ENCODE data around the gene CLSTN1. TPM values are rescaled to one million over a fixed set of nuclear protein-coding genes. Genes with fewer than 3 reads are reported as not detected.

CLSTN1 gene
- total RNA-seq, 1 donor from 2014 or later = 72.3 TPM

GRCh38 chr1:9870572-9870971, 46.8 kb upstream of the CLSTN1 start:
- no peak for DNase-seq
- intact Hi-C loops (cut with DNase I) = no loop called here
- peaks cover 55% of the 10 kb centered on the region for H3K36me3 ChIP-seq
- no peak overlapping the region for H3K4me3 ChIP-seq
- no peak overlapping the region for H3K27ac ChIP-seq
- H3K9me3 ChIP-seq = no peaks in the 10 kb centered on the region
- TF ChIP-seq CTCF (IDR thresholded peaks at IDR 0.05) = no peak
- no peaks in the 10 kb centered on the region for H3K27me3 ChIP-seq (ENCODE audit: low read depth)
- ATAC-seq = no peak
- H3K4me1 ChIP-seq = peaks cover 11% of the 10 kb centered on the region

GRCh38 chr1:9869831-9870251, 46.1 kb upstream of the CLSTN1 start:
- Histone ChIP-seq H3K36me3 (peaks cover 56% of the 10 kb centered on the region), H3K9me3 (no peaks in the 10 kb centered on the region), H3K27ac (no peak overlapping the region), H3K27me3 (ENCODE audit: low read depth) (no peaks in the 10 kb centered on the region), H3K4me3 (no peak overlapping the region), H3K4me1 (peaks cover 4% of the 10 kb centered on the region)
- ATAC-seq = no peak
- intact Hi-C loops (cut with DNase I) = loop anchor here (5.0 kb wide), 1 partner anchor 88 kb away; no protein-coding TSS in a partner anchor
- TF ChIP-seq CTCF (IDR thresholded peaks at IDR 0.05) = no peak
- DNase-seq = no peak

GRCh38 chr1:9868244-9868590, 44.5 kb upstream of the CLSTN1 start:
- H3K4me1 ChIP-seq = no peaks in the 10 kb centered on the region
- peaks cover 68% of the 10 kb centered on the region for H3K36me3 ChIP-seq
- no peak for DNase-seq
- ATAC-seq = no peak
- no peak overlapping the region for H3K4me3 ChIP-seq
- no peaks in the 10 kb centered on the region for H3K9me3 ChIP-seq
- no peak for TF ChIP-seq CTCF (IDR thresholded peaks at IDR 0.05)
- intact Hi-C loops (cut with DNase I) = loop anchor here (5.0 kb wide), 1 partner anchor 86 kb away; no protein-coding TSS in a partner anchor
- no peaks in the 10 kb centered on the region for H3K27me3 ChIP-seq (ENCODE audit: low read depth)
- H3K27ac ChIP-seq = no peak overlapping the region

GRCh38 chr1:9867408-9868243, 43.9 kb upstream of the CLSTN1 start:
- intact Hi-C loops (cut with DNase I) = loop anchor here (5.0 kb wide), 1 partner anchor 85 kb away; no protein-coding TSS in a partner anchor
- peak; percentile 87 for DNase-seq
- no peaks in the 10 kb centered on the region for H3K4me1 ChIP-seq
- no peaks in the 10 kb centered on the region for H3K27me3 ChIP-seq (ENCODE audit: low read depth)
- H3K27ac ChIP-seq = no peak overlapping the region
- TF ChIP-seq CTCF (IDR thresholded peaks at IDR 0.05) = peak; percentile 98
- H3K36me3 ChIP-seq = peaks cover 71% of the 10 kb centered on the region
- H3K9me3 ChIP-seq = no peaks in the 10 kb centered on the region
- no peak overlapping the region for H3K4me3 ChIP-seq
- ATAC-seq = peak; percentile 86 to 90

- ATAC-seq (peak in 1 of 2 donors; percentile 5), DNase-seq (no peak)
- H3K4me3 ChIP-seq = no peak overlapping the region
- TF ChIP-seq CTCF (IDR thresholded peaks at IDR 0.05) = no peak
- no peaks in the 10 kb centered on the region for H3K9me3 ChIP-seq
- H3K36me3 ChIP-seq = peaks cover 73% of the 10 kb centered on the region
- no peaks in the 10 kb centered on the region for H3K27me3 ChIP-seq (ENCODE audit: low read depth)
- intact Hi-C loops (cut with DNase I) = loop anchor here (5.0 kb wide), 1 partner anchor 85 kb away; no protein-coding TSS in a partner anchor
- H3K27ac ChIP-seq = no peak overlapping the region
- H3K4me1 ChIP-seq = no peaks in the 10 kb centered on the region
Measured at GRCh38 chr1:9866836-9867235, 43.1 kb upstream of the CLSTN1 start.

Data from lower lobe of right lung (tissue), 2 donors.